Endodermal cell (in vitro differentiated cells): ENCODE measurements around the gene CEP57L1. TPM values are rescaled to one million over a fixed set of nuclear protein-coding genes. Genes with fewer than 3 reads are reported as not detected.

Experiments used
- DNase-seq: peaks from one replicate; pipeline ENCODE4 v3.0.0-alpha.2; 2017
- H3K27ac ChIP-seq: 2 replicates; pipeline ENCODE4 v1.5.1; 2013; ENCODE audit warnings: mild to moderate bottlenecking, low read depth, low read length, moderate library complexity
- H3K27me3 ChIP-seq: 2 replicates; pipeline ENCODE4 v1.6.1; 2013; ENCODE audit warnings: mild to moderate bottlenecking, low read length, moderate library complexity; ENCODE audit not compliant: insufficient read depth, control insufficient read depth, poor library complexity, severe bottlenecking
- H3K36me3 ChIP-seq: 2 replicates; pipeline ENCODE4 v1.7.0; 2013; ENCODE audit warnings: mild to moderate bottlenecking, low read length, moderate library complexity; ENCODE audit not compliant: control insufficient read depth, insufficient read depth
- H3K4me1 ChIP-seq: one replicate; pipeline ENCODE4 v1.7.0; 2013; ENCODE audit warnings: low read length; ENCODE audit not compliant: control insufficient read depth, insufficient read depth
- H3K4me3 ChIP-seq: 2 replicates; pipeline ENCODE4 v1.5.1; 2013; ENCODE audit warnings: mild to moderate bottlenecking, low read length, moderate library complexity
- H3K9ac ChIP-seq: 2 replicates; pipeline ENCODE4 v1.6.1; 2013; ENCODE audit warnings: mild to moderate bottlenecking, low read length, moderate library complexity; ENCODE audit not compliant: poor library complexity, severe bottlenecking; ENCODE audit errors: extremely low read depth
- H3K9me3 ChIP-seq: 2 replicates; pipeline ENCODE4 v1.6.1; 2013; ENCODE audit warnings: mild to moderate bottlenecking, low read length, moderate library complexity; ENCODE audit not compliant: control insufficient read depth
- H3K27ac Mint-ChIP-seq: 2 replicates; pipeline ENCODE4 v1.8.0; 2020; ENCODE audit warnings: mixed read lengths
- H3K27me3 Mint-ChIP-seq: 2 replicates; pipeline ENCODE4 v1.8.0; 2021; ENCODE audit warnings: mild to moderate bottlenecking, mixed read lengths; ENCODE audit not compliant: insufficient read depth
- H3K36me3 Mint-ChIP-seq: 2 replicates; pipeline ENCODE4 v1.8.0; 2020; ENCODE audit warnings: low read depth, mixed read lengths
- H3K4me1 Mint-ChIP-seq: 2 replicates; pipeline ENCODE4 v1.8.0; 2020; ENCODE audit warnings: mixed read lengths
- H3K4me3 Mint-ChIP-seq: 2 replicates; pipeline ENCODE4 v1.8.0; 2020; ENCODE audit warnings: mild to moderate bottlenecking, moderate library complexity, mixed read lengths
- H3K9me3 Mint-ChIP-seq: 2 replicates; pipeline ENCODE4 v1.8.0; 2020; ENCODE audit warnings: mild to moderate bottlenecking, mixed read lengths
- CTCF ChIP-seq: fragments of 200-600 bp; sonication (generic); conservative IDR thresholded peaks from 2 replicates; pipeline ENCODE4 v1.5.0; 2021; ENCODE audit warnings: antibody characterized with exemption, mild to moderate bottlenecking
- WGBS, 2 experiments: methylation state at CpG; one replicate each; pipeline versions ENCODE4 v1.1.5 to v1.1.7; 2013; ENCODE audit warnings: missing lambda C conversion rate in 2 of 2, mixed read lengths in 1 of 2; ENCODE audit not compliant: insufficient coverage in 1 of 2, insufficient read length in 1 of 2; 5-methylcytosine and 5-hydroxymethylcytosine counted together
- total RNA-seq, 2 donors: library from RNA; stranded (reverse); fragmentation: NEBNext Ultra II Directional in 1 of 2; extraction: Animal tissue kit (Norgen Biotek cat#: 25700) in 1 of 2; gene quantifications; 2 replicates in 1 of 2; 3 replicates in 1 of 2; pipeline ENCODE4 v1.2.1, GENCODE V29; 2021

Gene CEP57L1
- total RNA-seq, 2 donors from 2014 or later, result 8.4 to 17.6 TPM

GRCh38 chr6:109097661-109098060 is 2.4 kb downstream of the CEP57L1 start:
- no peaks in the 10 kb centered on the region for H3K9me3 Mint-ChIP-seq
- DNase-seq, result no peak
- no peaks in the 10 kb centered on the region for H3K27me3 ChIP-seq
- no peak overlapping the region for H3K27ac Mint-ChIP-seq
- no peaks in the 10 kb centered on the region for H3K9me3 ChIP-seq
- H3K4me1 ChIP-seq, result peaks cover 5% of the 10 kb centered on the region
- WGBS, 2 experiments, result 92 to 94% methylated on average over 1 of the region's 1 CpG
- H3K27me3 Mint-ChIP-seq, result no peaks in the 10 kb centered on the region
- peaks cover 10% of the 10 kb centered on the region for H3K4me1 Mint-ChIP-seq
- no peak overlapping the region for H3K4me3 ChIP-seq
- H3K9ac ChIP-seq, result no peak overlapping the region
- H3K27ac ChIP-seq, result no peak overlapping the region
- H3K4me3 Mint-ChIP-seq, result no peak overlapping the region
- TF ChIP-seq CTCF, result no peak
- H3K36me3 Mint-ChIP-seq, result no peaks in the 10 kb centered on the region
- H3K36me3 ChIP-seq, result no peaks in the 10 kb centered on the region

GRCh38 chr6:109102762-109103161 is 7.5 kb downstream of the CEP57L1 start:
- TF ChIP-seq CTCF, result no peak
- no peaks in the 10 kb centered on the region for H3K9me3 ChIP-seq
- H3K27me3 Mint-ChIP-seq, result no peaks in the 10 kb centered on the region
- H3K4me3 Mint-ChIP-seq, result no peak overlapping the region
- no peaks in the 10 kb centered on the region for H3K36me3 Mint-ChIP-seq
- H3K4me3 ChIP-seq, result no peak overlapping the region
- no peaks in the 10 kb centered on the region for H3K9me3 Mint-ChIP-seq
- H3K27ac Mint-ChIP-seq, result no peak overlapping the region
- no peaks in the 10 kb centered on the region for H3K27me3 ChIP-seq
- H3K4me1 ChIP-seq, result no peaks in the 10 kb centered on the region
- H3K9ac ChIP-seq, result no peak overlapping the region
- H3K4me1 Mint-ChIP-seq, result no peaks in the 10 kb centered on the region
- H3K36me3 ChIP-seq, result no peaks in the 10 kb centered on the region
- no peak for DNase-seq
- no peak overlapping the region for H3K27ac ChIP-seq
- 91% methylated on average over 1 of the region's 1 CpG; no CpG with 5 or more reads in 1 of the 2 experiments for WGBS, 2 experiments

- H3K27ac Mint-ChIP-seq, result no peak overlapping the region
- no peak overlapping the region for H3K27ac ChIP-seq
- no peak overlapping the region for H3K9ac ChIP-seq
- no peaks in the 10 kb centered on the region for H3K9me3 Mint-ChIP-seq
- no peaks in the 10 kb centered on the region for H3K27me3 Mint-ChIP-seq
- H3K9me3 ChIP-seq, result no peaks in the 10 kb centered on the region
- no peak for DNase-seq
- H3K4me1 ChIP-seq, result no peaks in the 10 kb centered on the region
- no peaks in the 10 kb centered on the region for H3K36me3 Mint-ChIP-seq
- H3K4me3 Mint-ChIP-seq, result no peak overlapping the region
- H3K4me3 ChIP-seq, result no peak overlapping the region
- no peaks in the 10 kb centered on the region for H3K36me3 ChIP-seq
- no peaks in the 10 kb centered on the region for H3K27me3 ChIP-seq
- no peak for TF ChIP-seq CTCF
- no peaks in the 10 kb centered on the region for H3K4me1 Mint-ChIP-seq
Measured at GRCh38 chr6:109103942-109104341, 8.6 kb downstream of the CEP57L1 start.
